Spleen (tissue), 7 donors: ENCODE data around the gene IPO9.

ENCODE experiments used
- CTCF ChIP-seq, 11 experiments: fragments of 200-600 bp in 7 of 11; fragments of 450-650 bp in 4 of 11; sonication (generic) in 4 of 11; IDR thresholded peaks in 8 of 11; conservative IDR thresholded peaks in 3 of 11; 1 replicate in 7 of 11; 2 replicates in 4 of 11; pipeline versions ENCODE4 v1.4.0 to v1.8.0; 2016 to 2021; ENCODE audit warnings: antibody characterized with exemption in 11 of 11, inconsistent platforms in 4 of 11, mild to moderate bottlenecking in 1 of 11
- POLR2A ChIP-seq, 3 donors: fragments of 450-650 bp; IDR thresholded peaks; one replicate each; pipeline ENCODE4 v1.5.1; 2017; ENCODE audit warnings: antibody characterized with exemption in 3 of 3, mild to moderate bottlenecking in 1 of 3
- POLR2AphosphoS5 ChIP-seq, 3 donors: sonication (generic); formaldehyde crosslinking; IDR thresholded peaks; one replicate each; pipeline ENCODE4 v1.5.1; 2017; ENCODE audit warnings: antibody characterized with exemption in 3 of 3
- donor health status: DM: no; HTN: no; CAD: no; lungs with moderate emphysema.
- donor health status: DM: no; HTN: no; CAD: no.
- donor health status: DM: no; HTN: no; CAD: no.

GRCh38 chr1:201840490-201840889 is 11.5 kb downstream of the IPO9 start:
- no peak for TF ChIP-seq POLR2A (IDR thresholded peaks at IDR 0.05)
- no peak for TF ChIP-seq CTCF (IDR thresholded peaks at IDR 0.05 in 8 of 11, conservative IDR thresholded peaks at IDR 0.05 in 3 of 11)
- no peak for TF ChIP-seq POLR2AphosphoS5 (IDR thresholded peaks at IDR 0.05)
